GM12891 (cell line): ENCODE data around the gene PLSCR2.

ENCODE experiments used
- POLR2A ChIP-seq: IDR thresholded peaks from 2 replicates; pipeline ENCODE4 v1.6.1; 2011; ENCODE audit warnings: low read depth, low read length, control low read depth
- POLR2AphosphoS5 ChIP-seq: IDR thresholded peaks from 2 replicates; pipeline ENCODE4 v1.6.1; 2011; ENCODE audit warnings: low read depth, low read length, control low read depth

DNA sequence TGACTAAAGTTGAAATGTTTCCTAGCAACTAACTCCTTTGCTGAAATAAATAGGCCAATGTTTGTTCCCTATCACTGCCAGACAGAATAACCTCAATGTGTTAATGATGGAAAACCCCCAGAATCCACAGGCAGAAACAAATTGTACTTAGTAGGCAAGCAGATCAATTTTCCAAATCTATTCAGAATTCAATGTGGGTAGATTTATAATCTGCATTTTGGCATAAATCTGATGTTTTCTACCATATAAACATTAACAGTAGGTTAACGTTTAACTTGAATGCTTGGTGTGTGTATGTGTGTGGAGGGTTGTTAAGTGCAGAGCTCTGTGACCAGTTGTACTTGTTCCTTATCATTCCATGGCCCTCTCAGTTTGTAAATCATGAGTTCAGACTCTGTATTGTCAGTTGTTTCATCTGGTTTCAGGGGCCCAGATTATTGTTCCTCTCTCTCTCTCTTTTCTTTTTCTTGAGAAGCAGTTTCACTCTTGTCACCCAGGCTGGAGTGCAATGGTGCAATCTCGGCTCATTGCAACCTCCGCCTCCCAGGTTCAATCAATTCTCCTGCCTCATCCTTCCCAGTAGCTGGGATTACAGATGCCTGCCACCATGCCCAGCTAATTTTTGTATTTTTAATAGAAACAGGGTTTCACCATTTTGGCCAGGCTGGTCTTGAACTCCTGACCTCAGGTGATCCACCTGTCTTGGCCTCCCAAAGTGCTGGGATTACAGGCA lies 42.2 kb upstream of the PLSCR2 start:
- TF ChIP-seq POLR2A, result no peak
- no peak for TF ChIP-seq POLR2AphosphoS5
